ENCODE data around the gene FHOD3. TPM values are rescaled to one million over a fixed set of nuclear protein-coding genes. Genes with fewer than 3 reads are reported as not detected.

Gene FHOD3
- total and polyA plus RNA-seq, 4 donors = 0.57 to 1.3 (median 1.2) TPM; not detected in 1

- Histone ChIP-seq H3K36me3 (ENCODE audit: control insufficient read depth in 4 of 4, insufficient read depth in 3 of 4, low read depth in 1 of 4, low read length in 3 of 4) (no peaks in the 10 kb centered on the region), H3K4me3 (ENCODE audit: low read depth in 1 of 3, low read length in 3 of 3) (no peak overlapping the region), H3K4me1 (ENCODE audit: control insufficient read depth in 4 of 4, insufficient read depth in 4 of 4, low read length in 3 of 4) (no peaks in the 10 kb centered on the region), H3K27me3 (ENCODE audit: control insufficient read depth in 4 of 4, insufficient read depth in 4 of 4, low read length in 3 of 4) (no peaks in the 10 kb centered on the region), H3K9me3 (ENCODE audit: control insufficient read depth in 4 of 4, low read length in 3 of 4) (no peaks in the 10 kb centered on the region), H3K27ac (ENCODE audit: low read depth in 1 of 2, low read length in 2 of 2) (no peak overlapping the region), H3K9ac (ENCODE audit: low read depth in 1 of 2, low read length in 2 of 2) (no peak overlapping the region)
- TF ChIP-seq REST (IDR thresholded peaks at IDR 0.05) = no peak
- no peak for TF ChIP-seq CTCF (IDR thresholded peaks at IDR 0.05; ENCODE audit: low read depth, low read length, missing input control)
- no peak for TF ChIP-seq SP1 (IDR thresholded peaks at IDR 0.05)
- no peak for TF ChIP-seq NR2F2 (IDR thresholded peaks at IDR 0.05)
- no peak for TF ChIP-seq EGR1 (IDR thresholded peaks at IDR 0.05; ENCODE audit: low read depth in 2 of 2)
- no peak for TF ChIP-seq FOXA1 (IDR thresholded peaks at IDR 0.05)
- TF ChIP-seq YY1 (IDR thresholded peaks at IDR 0.05) = no peak
- TF ChIP-seq RAD21 (IDR thresholded peaks at IDR 0.05) = no peak
- no peak for TF ChIP-seq GABPA (IDR thresholded peaks at IDR 0.05 in 1 of 2, conservative IDR thresholded peaks at IDR 0.05 in 1 of 2)
- TF ChIP-seq HNF4G (IDR thresholded peaks at IDR 0.05) = no peak
- DNase-seq (ENCODE audit: low spot score) = no peak
- 99% methylated on average over 5 of the region's 5 CpGs for WGBS
These were observed 486.3 kb downstream of the FHOD3 start for GRCh38 chr18:36783792-36784191.

GRCh38 chr18:36786686-36787085 is 489.2 kb downstream of the FHOD3 start:
- Histone ChIP-seq H3K4me1 (ENCODE audit: control insufficient read depth in 4 of 4, insufficient read depth in 4 of 4, low read length in 3 of 4) (no peaks in the 10 kb centered on the region), H3K36me3 (ENCODE audit: control insufficient read depth in 4 of 4, insufficient read depth in 3 of 4, low read depth in 1 of 4, low read length in 3 of 4) (peaks cover 0 to 2% (median 0%) of the 10 kb centered on the region in 4 donors), H3K9me3 (ENCODE audit: control insufficient read depth in 4 of 4, low read length in 3 of 4) (no peaks in the 10 kb centered on the region), H3K27me3 (ENCODE audit: control insufficient read depth in 4 of 4, insufficient read depth in 4 of 4, low read length in 3 of 4) (no peaks in the 10 kb centered on the region), H3K27ac (ENCODE audit: low read depth in 1 of 2, low read length in 2 of 2) (no peak overlapping the region), H3K9ac (ENCODE audit: low read depth in 1 of 2, low read length in 2 of 2) (no peak overlapping the region), H3K4me3 (ENCODE audit: low read depth in 1 of 3, low read length in 3 of 3) (no peak overlapping the region)
- 56% methylated on average over 4 of the region's 4 CpGs for WGBS
- no peak for DNase-seq (ENCODE audit: low spot score)
- TF ChIP-seq ATF3 (IDR thresholded peaks at IDR 0.05) (no peak), EGR1 (IDR thresholded peaks at IDR 0.05; ENCODE audit: low read depth in 2 of 2) (no peak), NR2F2 (IDR thresholded peaks at IDR 0.05) (no peak), RAD21 (IDR thresholded peaks at IDR 0.05) (no peak), RXRA (IDR thresholded peaks at IDR 0.05) (no peak), TAF1 (conservative IDR thresholded peaks at IDR 0.05) (no peak), FOXA1 (IDR thresholded peaks at IDR 0.05) (no peak)
